H1 (cell line): ENCODE data around the gene ENTPD6. TPM values are rescaled to one million over a fixed set of nuclear protein-coding genes. Genes with fewer than 3 reads are reported as not detected.

Source experiments
- CTCF ChIA-PET: fragments of 300-600 bp; sonication (Branson Sonifier 250); formaldehyde crosslinking; loops from one replicate; lab custom pipeline; 2021; ENCODE audit not compliant: partially characterized antibody; lab: Charles Lee
- POLR2A ChIA-PET: fragments of 300-600 bp; sonication (Branson Sonifier 250); formaldehyde crosslinking; loops from one replicate; lab custom pipeline; 2021; ENCODE audit warnings: inconsistent platforms; ENCODE audit not compliant: partially characterized antibody; lab: Charles Lee
- DNase-seq, 2 experiments: peaks; one replicate each; pipeline versions ENCODE4 v3.0.0 to v3.0.0-alpha.2; 2010 to 2022; ENCODE audit warnings: low spot score in 2 of 2, low read depth in 1 of 2, mixed read lengths in 1 of 2
- FAIRE-seq: peaks from 2 replicates; lab custom pipeline; 2011; peaks lifted over from hg19 to GRCh38; lab: Jason Lieb, UNC
- H2AFZ ChIP-seq: 2 replicates; pipeline ENCODE4 v1.8.1; 2012; ENCODE audit warnings: low read length, inconsistent platforms
- H2AK5ac ChIP-seq: 2 replicates; pipeline ENCODE4 v1.6.1; 2013; ENCODE audit warnings: low read depth, low read length
- H2BK120ac ChIP-seq: replicated peaks from 2 replicates; pipeline ENCODE3; 2013; ENCODE audit warnings: low read depth, low read length, inconsistent platforms
- H2BK12ac ChIP-seq: 2 replicates; pipeline ENCODE4 v1.6.1; 2013; ENCODE audit warnings: low read depth, low read length
- H2BK15ac ChIP-seq: 2 replicates; pipeline ENCODE4 v1.6.1; 2013; ENCODE audit warnings: low read length
- H2BK20ac ChIP-seq: 2 replicates; pipeline ENCODE4 v1.6.1; 2013; ENCODE audit warnings: low read length
- H2BK5ac ChIP-seq: 2 replicates; pipeline ENCODE4 v1.6.1; 2013; ENCODE audit warnings: low read depth, low read length
- H3K14ac ChIP-seq: 2 replicates; pipeline ENCODE4 v1.6.1; 2013; ENCODE audit warnings: inconsistent platforms; ENCODE audit not compliant: insufficient read length
- H3K18ac ChIP-seq: 2 replicates; pipeline ENCODE4 v1.6.1; 2013; ENCODE audit warnings: low read length; ENCODE audit errors: extremely low read depth
- H3K23ac ChIP-seq: 2 replicates; pipeline ENCODE4 v1.6.1; 2013; ENCODE audit warnings: inconsistent platforms; ENCODE audit not compliant: insufficient read length
- H3K23me2 ChIP-seq: 2 replicates; pipeline ENCODE4 v1.6.1; 2013; ENCODE audit warnings: low read depth, low read length
- H3K27ac ChIP-seq: 2 replicates; pipeline ENCODE4 v1.6.1; 2011; ENCODE audit warnings: low read depth, low read length, inconsistent platforms
- H3K27me3 ChIP-seq, 4 experiments: replicated peaks in 1 of 4; 1 replicate in 1 of 4; 2 replicates in 3 of 4; pipeline versions ENCODE4 v1.6.1 to v1.8.1; 2011 to 2013; ENCODE audit warnings: low read length in 3 of 4, mild to moderate bottlenecking in 3 of 4, inconsistent platforms in 2 of 4, mixed read lengths in 2 of 4, moderate library complexity in 1 of 4; ENCODE audit not compliant: control insufficient read depth in 3 of 4, insufficient read depth in 3 of 4; ENCODE audit errors: extremely low read depth in 1 of 4
- H3K36me3 ChIP-seq, 4 experiments: 2 replicates each; pipeline versions ENCODE4 v1.6.1 to v1.8.1; 2011 to 2013; ENCODE audit warnings: mild to moderate bottlenecking in 4 of 4, low read length in 3 of 4, moderate library complexity in 2 of 4, control low read depth in 1 of 4, inconsistent platforms in 1 of 4; ENCODE audit not compliant: insufficient read depth in 4 of 4, control insufficient read depth in 2 of 4
- H3K4ac ChIP-seq: replicated peaks from 2 replicates; pipeline ENCODE3; 2013; ENCODE audit warnings: low read length, low read depth, mixed read lengths, inconsistent platforms; ENCODE audit not compliant: insufficient read length
- H3K4me1 ChIP-seq, 4 experiments: replicated peaks in 1 of 4; 1 replicate in 1 of 4; 2 replicates in 3 of 4; pipeline versions ENCODE4 v1.6.1 to v1.8.1; 2011 to 2013; ENCODE audit warnings: low read length in 3 of 4, inconsistent platforms in 2 of 4, mixed read lengths in 1 of 4; ENCODE audit not compliant: insufficient read depth in 4 of 4, control insufficient read depth in 3 of 4
- H3K4me2 ChIP-seq, 2 experiments: 2 replicates each; pipeline versions ENCODE4 v1.6.1 to v1.8.1; 2011 to 2013; ENCODE audit warnings: low read depth in 2 of 2, low read length in 2 of 2, control low read depth in 1 of 2, inconsistent platforms in 1 of 2, mild to moderate bottlenecking in 1 of 2; ENCODE audit not compliant: insufficient read depth in 1 of 2
- H3K4me3 ChIP-seq, 4 experiments: fragments of 200-600, 300-600 bp in 1 of 4; sonication (generic), shearing (Covaris generic), sonication (Bioruptor Twin) in 1 of 4; 2 replicates each; pipeline versions ENCODE4 v1.5.1 to v1.8.1; 2011 to 2016; ENCODE audit warnings: low read length in 4 of 4, low read depth in 3 of 4, control low read depth in 2 of 4, inconsistent platforms in 2 of 4, mild to moderate bottlenecking in 2 of 4, mixed read lengths in 1 of 4, moderate library complexity in 1 of 4; ENCODE audit not compliant: insufficient read depth in 2 of 4; ENCODE audit errors: extremely low read depth in 1 of 4
- H3K56ac ChIP-seq: replicated peaks from 2 replicates; pipeline ENCODE3; 2013; ENCODE audit warnings: low read depth, mild to moderate bottlenecking, mixed read lengths, low read length, inconsistent platforms; ENCODE audit not compliant: insufficient read length
- H3K79me1 ChIP-seq: 2 replicates; pipeline ENCODE4 v1.6.1; 2013; ENCODE audit warnings: low read depth, low read length, control low read depth
- H3K79me2 ChIP-seq, 2 experiments: 2 replicates each; pipeline versions ENCODE4 v1.6.1 to v1.8.1; 2012 to 2013; ENCODE audit warnings: low read length in 2 of 2, mild to moderate bottlenecking in 2 of 2, inconsistent platforms in 1 of 2; ENCODE audit not compliant: insufficient read depth in 2 of 2, control insufficient read depth in 1 of 2
- H3K9ac ChIP-seq, 4 experiments: replicated peaks in 1 of 4; 1 replicate in 1 of 4; 2 replicates in 3 of 4; pipeline versions ENCODE4 v1.6.1 to v1.8.1; 2011 to 2013; ENCODE audit warnings: low read depth in 3 of 4, low read length in 3 of 4, control low read depth in 2 of 4, mild to moderate bottlenecking in 2 of 4, moderate library complexity in 2 of 4, inconsistent platforms in 1 of 4; ENCODE audit errors: extremely low read depth in 1 of 4
- H3K9me3 ChIP-seq, 2 experiments: 2 replicates each; pipeline versions ENCODE4 v1.6.1 to v1.8.1; 2012 to 2013; ENCODE audit warnings: mild to moderate bottlenecking in 2 of 2, moderate library complexity in 2 of 2, control low read depth in 1 of 2, inconsistent platforms in 1 of 2, low read depth in 1 of 2, low read length in 1 of 2, mixed read lengths in 1 of 2; ENCODE audit not compliant: insufficient read depth in 2 of 2
- H4K20me1 ChIP-seq, 2 experiments: replicated peaks in 1 of 2; 2 replicates each; pipeline versions ENCODE3 to v1.8.1; 2011 to 2013; ENCODE audit warnings: inconsistent platforms in 2 of 2, low read length in 2 of 2, mild to moderate bottlenecking in 1 of 2; ENCODE audit not compliant: insufficient read depth in 2 of 2, control insufficient read depth in 1 of 2
- H4K5ac ChIP-seq: 2 replicates; pipeline ENCODE4 v1.6.1; 2013; ENCODE audit warnings: low read length, low read depth, mixed read lengths, inconsistent platforms; ENCODE audit not compliant: insufficient read length
- H4K8ac ChIP-seq: 2 replicates; pipeline ENCODE4 v1.8.0; 2013; ENCODE audit warnings: mild to moderate bottlenecking, moderate library complexity, low read length, inconsistent platforms; ENCODE audit not compliant: insufficient read depth; ENCODE audit errors: extremely low read depth
- H4K91ac ChIP-seq: replicated peaks from 2 replicates; pipeline ENCODE3; 2013; ENCODE audit warnings: low read length, mixed read lengths, inconsistent platforms; ENCODE audit not compliant: insufficient read length
- BACH1 ChIP-seq: IDR thresholded peaks from 2 replicates; pipeline ENCODE4 v1.6.1; 2012; ENCODE audit warnings: low read length, improper control_type of control experiment
- CHD1 ChIP-seq: IDR thresholded peaks from 2 replicates; pipeline ENCODE4 v1.6.1; 2012; ENCODE audit warnings: low read depth, low read length, improper control_type of control experiment
- CTCF ChIP-seq, 3 experiments: IDR thresholded peaks; 1 replicate in 2 of 3; 2 replicates in 1 of 3; pipeline versions ENCODE4 v1.5.1 to v1.6.1; 2011; ENCODE audit warnings: low read length in 3 of 3, mild to moderate bottlenecking in 3 of 3, inconsistent platforms in 2 of 3, low read depth in 1 of 3, moderate library complexity in 1 of 3; ENCODE audit not compliant: insufficient read depth in 1 of 3; ENCODE audit errors: control extremely low read depth in 1 of 3
- GTF2F1 ChIP-seq: IDR thresholded peaks from 2 replicates; pipeline ENCODE4 v1.6.1; 2012; ENCODE audit warnings: low read depth, low read length, improper control_type of control experiment, borderline replicate concordance
- MAX ChIP-seq: IDR thresholded peaks from 2 replicates; pipeline ENCODE4 v1.6.1; 2012; ENCODE audit warnings: inconsistent platforms
- NRF1 ChIP-seq: IDR thresholded peaks from 2 replicates; pipeline ENCODE4 v1.6.1; 2011; ENCODE audit warnings: mild to moderate bottlenecking, low read depth, low read length, improper control_type of control experiment
- POLR2AphosphoS5 ChIP-seq: IDR thresholded peaks from 2 replicates; pipeline ENCODE4 v1.6.1; 2011; ENCODE audit warnings: low read depth, low read length
- RAD21 ChIP-seq, 2 experiments: IDR thresholded peaks in 1 of 2; conservative IDR thresholded peaks in 1 of 2; 2 replicates each; pipeline ENCODE4 v1.6.1; 2011; ENCODE audit warnings: low read depth in 2 of 2, low read length in 2 of 2, improper control_type of control experiment in 1 of 2, inconsistent platforms in 1 of 2, mild to moderate bottlenecking in 1 of 2, moderate library complexity in 1 of 2
- SRF ChIP-seq: IDR thresholded peaks from 2 replicates; pipeline ENCODE4 v1.6.1; 2011; ENCODE audit warnings: mild to moderate bottlenecking, low read depth, low read length, moderate library complexity
- ZNF274 ChIP-seq: IDR thresholded peaks from 2 replicates; pipeline ENCODE4 v1.7.0; 2012; ENCODE audit warnings: low read length, borderline replicate concordance; ENCODE audit errors: extremely low read depth
- WGBS, 2 experiments: shearing (Covaris generic) in 1 of 2; methylation state at CpG; one replicate each; pipeline versions ENCODE4 v1.1.6 to v1.1.7; 2013 to 2015; ENCODE audit warnings: low lambda C conversion rate in 2 of 2, mixed read lengths in 2 of 2, inconsistent platforms in 1 of 2, low coverage in 1 of 2, missing lambda C conversion rate in 1 of 2; ENCODE audit not compliant: insufficient replicate concordance in 2 of 2, insufficient coverage in 1 of 2, insufficient read length in 1 of 2; ENCODE audit errors: extremely low coverage in 1 of 2, missing lambda C conversion rate in 1 of 2; 5-methylcytosine and 5-hydroxymethylcytosine counted together
- polyA plus RNA-seq, 7 experiments: library from polyadenylated mRNA; depleted of rRNA in 3 of 7; stranded (reverse) in 5 of 7; unstranded in 2 of 7; fragments of >200 nt in 5 of 7; fragments of 200-250 nt in 2 of 7; gene quantifications; 1 replicate in 5 of 7; 2 replicates in 1 of 7; 4 replicates in 1 of 7; pipeline versions ENCODE4 v1.2.1 to v1.2.3, GENCODE V29; 2011 to 2013; ENCODE audit warnings: missing spikeins in 2 of 7, mixed read lengths in 2 of 7
- total RNA-seq: library from RNA; stranded (reverse); fragmentation: NEBNext Ultra II Directional; extraction: Animal tissue kit (Norgen Biotek cat#: 25700); gene quantifications from 2 replicates; pipeline ENCODE4 v1.2.1, GENCODE V29; 2021

The ENTPD6 gene
- total and polyA plus RNA-seq, 2 of the 8 experiments (the other 6 are each of a cell fraction or from before 2014, with no cell fraction given): 47.8 to 57.3 TPM

DNA sequence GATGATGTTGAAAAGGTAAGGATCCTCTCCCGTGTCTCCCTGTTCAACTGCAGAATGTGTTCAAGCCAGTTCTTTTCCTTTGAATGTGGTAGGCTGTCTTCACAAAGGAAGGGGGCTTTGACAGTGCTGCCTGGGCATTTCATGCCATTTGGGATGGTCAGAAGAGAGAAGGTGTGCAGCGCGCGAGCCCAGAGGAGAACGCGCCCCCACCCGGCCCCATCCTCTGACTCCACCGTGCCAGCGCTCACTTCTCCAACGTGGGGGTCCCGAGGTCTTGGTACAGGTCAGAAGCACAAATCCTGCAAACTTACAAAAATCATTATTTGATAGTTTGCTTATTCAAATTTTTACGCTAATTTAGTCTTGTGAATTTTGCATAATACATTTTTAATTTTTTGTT, 14.4 kb downstream of the ENTPD6 start:
- H2BK120ac ChIP-seq: no peak overlapping the region
- DNase-seq: no peak

More for the DNA sequence above, 14.4 kb downstream of the ENTPD6 start:
- Histone ChIP-seq H3K4me3 (no peak overlapping the region), H3K23me2 (0 out of 2 replicates have a peak, but pooled peaks cover 2% of the 10 kb centered on the region), H3K9ac (no peak overlapping the region), H3K79me2 (peaks cover 0 to 4% of the 10 kb centered on the region in 2 experiments; a peak in 1 of 4 replicates), H3K79me1 (peaks cover 7% of the 10 kb centered on the region), H3K9me3 (no peaks in the 10 kb centered on the region), H2BK12ac (no peak overlapping the region), H4K91ac (no peak overlapping the region), H4K20me1 (peaks cover 0 to 2% of the 10 kb centered on the region in 2 experiments), H3K14ac (no peak overlapping the region), H3K4ac (no peak overlapping the region), H4K8ac (no peak overlapping the region), H2BK20ac (no peak overlapping the region), H3K4me2 (no peak overlapping the region), H2BK5ac (no peak overlapping the region), H3K18ac (no peak overlapping the region), H3K4me1 (peaks cover 4 to 12% (median 9%) of the 10 kb centered on the region in 4 experiments; a peak in 6 of 7 replicates), H3K27ac (no peak overlapping the region), H2AK5ac (no peak overlapping the region), H3K27me3 (no peaks in the 10 kb centered on the region), H2AFZ (no peak overlapping the region), H3K36me3 (peaks cover 0 to 3% (median 0%) of the 10 kb centered on the region in 4 experiments; a peak in 2 of 8 replicates), H4K5ac (no peak overlapping the region), H3K23ac (no peak overlapping the region), H3K56ac (no peak overlapping the region), H2BK15ac (no peak overlapping the region)
- ChIA-PET POLR2A (no interaction called here), CTCF (no interaction called here)
- 88% methylated on average over 12 of the region's 12 CpGs; no CpG with 5 or more reads in 1 of the 2 experiments for WGBS, 2 experiments
- no peak for FAIRE-seq
- TF ChIP-seq CHD1: no peak
- no peak for TF ChIP-seq GTF2F1
- TF ChIP-seq SRF: no peak
- no peak for TF ChIP-seq NRF1
- no peak for TF ChIP-seq POLR2AphosphoS5
- TF ChIP-seq MAX: no peak
- TF ChIP-seq RAD21 (IDR thresholded peaks at IDR 0.05 in 1 of 2, conservative IDR thresholded peaks at IDR 0.05 in 1 of 2; ENCODE audit: low read depth in 2 of 2, low read length in 2 of 2): no peak
- TF ChIP-seq CTCF (IDR thresholded peaks at IDR 0.05; ENCODE audit: control extremely low read depth in 1 of 3, insufficient read depth in 1 of 3, low read depth in 1 of 3, low read length in 3 of 3): no peak
- TF ChIP-seq ZNF274: no peak
- TF ChIP-seq BACH1: no peak
